Hematopoietic multipotent progenitor cell treated with erythropoietin and hydrocortisone succinate and interleukin-3 and kit ligand, for 4 days (in vitro differentiated cells): Measurements from ENCODE around the gene MS4A6E.

Experiments
- DNase-seq: peaks from one replicate; pipeline ENCODE4 v3.0.0-alpha.2; 2015

MS4A6E gene

DNA sequence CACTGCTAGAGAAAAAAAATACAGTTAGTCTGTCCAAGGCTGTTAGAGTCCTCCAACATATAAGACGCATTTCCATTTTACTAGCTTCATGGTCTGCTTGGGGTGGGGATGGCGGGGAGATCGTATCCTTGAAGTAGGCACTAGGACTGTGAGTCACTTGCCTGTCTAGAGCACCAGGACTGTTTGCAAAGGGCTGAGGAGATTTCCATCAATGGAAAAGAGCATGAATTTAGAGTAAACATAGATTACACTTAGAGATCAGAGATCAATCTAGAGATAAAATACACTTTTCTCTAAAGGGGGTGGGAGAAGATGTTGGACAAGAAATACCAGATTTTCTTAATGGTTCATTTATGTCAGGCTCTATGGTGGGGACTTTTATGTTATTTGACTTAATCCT is 49.5 kb downstream of the MS4A6E start:
- DNase-seq: no peak

GRCh38 chr11:60377401-60378136 is 50.5 kb downstream of the MS4A6E start:
- no peak for DNase-seq

DNA sequence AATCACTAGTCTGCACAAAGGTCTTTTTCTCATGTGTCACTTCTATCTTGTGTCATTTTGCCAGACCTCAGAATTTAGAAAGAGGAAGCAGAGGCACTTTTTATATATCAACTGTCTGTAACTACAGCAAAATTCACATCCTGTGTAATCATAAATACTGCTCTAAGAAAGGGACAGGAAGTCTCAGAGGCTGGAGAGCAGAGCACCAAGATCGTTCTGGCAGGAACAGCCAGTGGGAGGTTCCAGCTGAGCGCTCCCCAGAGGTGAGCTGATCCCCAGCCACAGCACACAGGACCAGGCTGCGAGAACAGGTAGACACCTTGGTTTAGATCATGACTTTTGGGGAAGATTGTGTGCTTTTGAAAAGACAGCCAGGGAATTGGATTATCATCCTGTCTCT is 51.3 kb downstream of the MS4A6E start, which contains the start of gene MS4A7:
TSS of gene MS4A7 (plus strand) at position 179 of the 400 bp plus-strand sequence. CDS start 4,610 bp downstream, outside the sequence.
- DNase-seq: peak; percentile 85

GRCh38 chr11:60389279-60389910 is 62.3 kb downstream of the MS4A6E start:
- DNase-seq: peak; percentile 39

- peak; percentile 9 for DNase-seq
Measured at GRCh38 chr11:60390419-60390818, 63.4 kb downstream of the MS4A6E start.
